Fibroblast of lung (primary cell): Measurements from ENCODE around the gene TJP3. TPM values are rescaled to one million over a fixed set of nuclear protein-coding genes. Genes with fewer than 3 reads are reported as not detected.
"Not testable (repeated sequence)": the region's sequence is repeated elsewhere in the genome, so short reads cannot be mapped to it uniquely, and the experiment has no call there.

ENCODE experiments used
- DNase-seq, 2 donors: peaks; one replicate each; pipeline versions ENCODE4 v3.0.0 to v3.0.0-alpha.2; 2010; ENCODE audit warnings: low read depth in 2 of 2
- H2AFZ ChIP-seq: 2 replicates; pipeline ENCODE4 v1.5.1; 2012; ENCODE audit warnings: low read length, control low read depth, inconsistent platforms
- H3K27ac ChIP-seq: 2 replicates; pipeline ENCODE4 v1.5.1; 2011; ENCODE audit warnings: low read length, control low read depth; ENCODE audit not compliant: insufficient read depth
- H3K27me3 ChIP-seq: 2 replicates; pipeline ENCODE4 v1.5.1; 2011; ENCODE audit warnings: mild to moderate bottlenecking, low read length; ENCODE audit not compliant: control insufficient read depth, insufficient read depth
- H3K36me3 ChIP-seq: 2 replicates; pipeline ENCODE4 v1.5.1; 2011; ENCODE audit warnings: low read length; ENCODE audit not compliant: control insufficient read depth, insufficient read depth
- H3K4me1 ChIP-seq: 2 replicates; pipeline ENCODE4 v1.5.1; 2011; ENCODE audit warnings: low read length; ENCODE audit not compliant: control insufficient read depth, insufficient read depth; ENCODE audit errors: extremely low read depth
- H3K4me2 ChIP-seq: 2 replicates; pipeline ENCODE4 v1.5.1; 2011; ENCODE audit warnings: low read length, control low read depth; ENCODE audit not compliant: insufficient read depth; ENCODE audit errors: extremely low read depth
- H3K4me3 ChIP-seq, 4 experiments: fragments of 200-600 bp in 1 of 4; sonication (generic) in 1 of 4; replicated peaks in 1 of 4; 2 replicates each; pipeline ENCODE4 v1.5.1; 2011 to 2016; ENCODE audit warnings: low read length in 4 of 4, low read depth in 3 of 4, mild to moderate bottlenecking in 3 of 4, control low read depth in 2 of 4, inconsistent platforms in 1 of 4, mixed read lengths in 1 of 4; ENCODE audit not compliant: insufficient read depth in 1 of 4; ENCODE audit errors: control extremely low read depth in 1 of 4
- H3K79me2 ChIP-seq: 2 replicates; pipeline ENCODE4 v1.5.1; 2012; ENCODE audit warnings: mild to moderate bottlenecking, low read length, inconsistent platforms; ENCODE audit not compliant: control insufficient read depth, insufficient read depth
- H3K9ac ChIP-seq: 2 replicates; pipeline ENCODE4 v1.5.1; 2011; ENCODE audit warnings: mild to moderate bottlenecking, low read length, control low read depth; ENCODE audit not compliant: insufficient read depth
- H3K9me3 ChIP-seq: 2 replicates; pipeline ENCODE4 v1.5.1; 2012; ENCODE audit warnings: low read depth, low read length; ENCODE audit not compliant: control insufficient read depth, insufficient read depth
- H4K20me1 ChIP-seq: 2 replicates; pipeline ENCODE4 v1.5.1; 2011; ENCODE audit warnings: low read length; ENCODE audit not compliant: control insufficient read depth, insufficient read depth; ENCODE audit errors: extremely low read depth
- CTCF ChIP-seq, 2 donors: IDR thresholded peaks in 1 of 2; conservative IDR thresholded peaks in 1 of 2; 1 replicate in 1 of 2; 2 replicates in 1 of 2; pipeline ENCODE4 v1.5.1; 2011 to 2012; ENCODE audit warnings: low read length in 2 of 2, control low read depth in 1 of 2, inconsistent platforms in 1 of 2, low read depth in 1 of 2, mild to moderate bottlenecking in 1 of 2
- EZH2 ChIP-seq: IDR thresholded peaks from 2 replicates; pipeline ENCODE4 v1.5.1; 2012; ENCODE audit warnings: low read length, control low read depth, mild to moderate bottlenecking; ENCODE audit errors: missing control alignments
- polyA plus RNA-seq, 2 donors: library from polyadenylated mRNA; depleted of rRNA in 1 of 2; stranded (reverse) in 1 of 2; unstranded in 1 of 2; fragments of >200 nt; gene quantifications; 2 replicates each; pipeline ENCODE4 v1.2.1, GENCODE V29; 2011 to 2012; ENCODE audit warnings: missing spikeins in 1 of 2
- total RNA-seq: library from RNA; depleted of rRNA; stranded (reverse); fragments of >200 nt; gene quantifications from 2 replicates; pipeline ENCODE4 v1.2.1, GENCODE V29; 2014

The TJP3 gene
- total and polyA plus RNA-seq, 2 donors (not counting 1 experiment from before 2014, with no cell fraction given): not detected

DNA sequence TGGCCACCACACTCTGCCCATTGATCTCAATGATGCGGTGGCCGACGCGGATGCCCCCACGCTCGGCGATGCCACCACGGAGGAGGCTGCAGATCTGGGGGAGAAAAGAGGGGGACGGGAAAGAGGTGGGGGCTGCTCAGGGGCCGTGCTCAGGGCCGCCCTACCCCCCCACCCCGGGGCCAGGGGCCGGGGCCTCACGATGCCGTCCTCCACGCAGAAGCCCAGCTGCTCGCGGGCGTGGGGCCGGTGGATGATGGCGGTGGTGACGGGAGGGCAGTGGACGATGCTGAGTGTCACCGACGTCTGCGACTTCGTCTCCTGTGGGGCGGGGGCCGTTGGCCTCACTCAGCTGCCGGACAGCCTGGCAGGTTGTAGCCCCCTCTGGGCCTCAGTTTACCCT, 43.1 kb downstream of the TJP3 start:
- Histone ChIP-seq H3K9me3 (no peaks in the 10 kb centered on the region), H3K79me2 (no peaks in the 10 kb centered on the region), H3K4me2 (no peak overlapping the region), H3K27ac (no peak overlapping the region), H3K4me3 (no peak overlapping the region), H3K36me3 (peaks cover 1% of the 10 kb centered on the region), H3K4me1 (no peaks in the 10 kb centered on the region), H3K9ac (no peak overlapping the region), H3K27me3 (no peaks in the 10 kb centered on the region), H4K20me1 (no peaks in the 10 kb centered on the region), H2AFZ (no peak overlapping the region)
- no peak for TF ChIP-seq CTCF (conservative IDR thresholded peaks at IDR 0.05 in 1 of 2, IDR thresholded peaks at IDR 0.05 in 1 of 2; ENCODE audit: low read depth in 1 of 2, low read length in 2 of 2)
- TF ChIP-seq EZH2: no peak
- no peak for DNase-seq

DNA sequence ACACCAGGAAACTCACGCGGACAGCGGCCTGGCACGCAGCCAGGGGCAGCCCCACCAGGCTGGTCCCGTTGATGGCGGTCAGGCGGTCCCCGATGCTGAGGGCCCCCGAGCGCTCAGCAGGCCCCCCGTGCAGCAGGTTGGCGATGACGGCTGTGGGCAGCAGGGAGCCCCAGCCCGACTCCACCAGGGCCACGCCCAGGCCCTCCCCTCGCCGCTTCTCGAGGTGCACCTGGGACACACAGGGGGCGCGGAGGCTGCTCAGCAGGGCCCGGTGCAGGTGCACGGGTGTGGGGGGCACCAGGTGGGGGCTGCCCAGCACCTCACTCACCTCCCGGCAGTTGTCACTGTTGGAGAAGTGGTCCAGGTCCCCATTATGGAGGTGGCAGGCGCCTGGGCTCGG, 44.3 kb downstream of the TJP3 start:
- Histone ChIP-seq H3K4me3 (no peak overlapping the region), H3K4me1 (no peaks in the 10 kb centered on the region), H3K27ac (no peak overlapping the region), H3K9me3 (no peaks in the 10 kb centered on the region), H3K79me2 (no peaks in the 10 kb centered on the region), H2AFZ (no peak overlapping the region), H3K36me3 (peaks cover 1% of the 10 kb centered on the region), H4K20me1 (no peaks in the 10 kb centered on the region), H3K4me2 (no peak overlapping the region), H3K9ac (no peak overlapping the region), H3K27me3 (no peaks in the 10 kb centered on the region)
- TF ChIP-seq EZH2 (no peak), CTCF (conservative IDR thresholded peaks at IDR 0.05 in 1 of 2, IDR thresholded peaks at IDR 0.05 in 1 of 2; ENCODE audit: low read depth in 1 of 2, low read length in 2 of 2) (no peak)
- no peak for DNase-seq

GRCh38 chr19:3753631-3754410, 45.6 kb downstream of the TJP3 start:
- Histone ChIP-seq H3K27ac (no peak overlapping the region), H3K9ac (no peak overlapping the region)

DNA sequence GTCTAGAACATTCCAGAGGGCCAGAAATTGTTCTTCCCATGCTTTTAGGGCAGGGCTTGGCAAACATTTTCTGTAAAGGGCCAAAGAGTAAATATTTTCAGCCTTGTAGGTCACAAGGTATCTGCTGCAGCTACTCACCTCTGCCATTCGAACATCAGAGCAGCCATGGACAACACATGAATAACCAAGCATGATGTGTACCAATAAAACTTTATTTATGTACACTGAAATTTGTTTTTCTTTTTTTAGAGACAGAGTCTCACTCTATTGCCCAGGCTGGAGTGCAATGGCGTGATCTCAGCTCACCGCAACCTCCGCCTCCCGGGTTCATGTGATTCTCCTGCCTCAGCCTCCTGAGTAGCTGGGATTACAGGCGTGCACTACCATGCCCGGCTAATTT, 49.5 kb downstream of the TJP3 start:
- H3K9me3 ChIP-seq, H3K36me3 ChIP-seq, H3K79me2 ChIP-seq, H4K20me1 ChIP-seq, H3K27me3 ChIP-seq, H2AFZ ChIP-seq, DNase-seq, H3K27ac ChIP-seq, H3K4me2 ChIP-seq, H3K4me1 ChIP-seq, H3K9ac ChIP-seq, H3K4me3 ChIP-seq: not testable (repeated sequence)

More at GRCh38 chr19:3753631-3754410, 45.6 kb downstream of the TJP3 start:
- H3K4me1 ChIP-seq: no peaks in the 10 kb centered on the region
- H3K9me3 ChIP-seq: no peaks in the 10 kb centered on the region
- H3K79me2 ChIP-seq: no peaks in the 10 kb centered on the region
- H3K36me3 ChIP-seq: peaks cover 3% of the 10 kb centered on the region
- no peak for DNase-seq
- no peaks in the 10 kb centered on the region for H3K27me3 ChIP-seq
- H3K4me2 ChIP-seq: no peak overlapping the region
- no peaks in the 10 kb centered on the region for H4K20me1 ChIP-seq
- no peak for TF ChIP-seq EZH2
- TF ChIP-seq CTCF (conservative IDR thresholded peaks at IDR 0.05 in 1 of 2, IDR thresholded peaks at IDR 0.05 in 1 of 2; ENCODE audit: low read depth in 1 of 2, low read length in 2 of 2): no peak
- H3K4me3 ChIP-seq: no peak overlapping the region
- H2AFZ ChIP-seq: no peak overlapping the region

DNA sequence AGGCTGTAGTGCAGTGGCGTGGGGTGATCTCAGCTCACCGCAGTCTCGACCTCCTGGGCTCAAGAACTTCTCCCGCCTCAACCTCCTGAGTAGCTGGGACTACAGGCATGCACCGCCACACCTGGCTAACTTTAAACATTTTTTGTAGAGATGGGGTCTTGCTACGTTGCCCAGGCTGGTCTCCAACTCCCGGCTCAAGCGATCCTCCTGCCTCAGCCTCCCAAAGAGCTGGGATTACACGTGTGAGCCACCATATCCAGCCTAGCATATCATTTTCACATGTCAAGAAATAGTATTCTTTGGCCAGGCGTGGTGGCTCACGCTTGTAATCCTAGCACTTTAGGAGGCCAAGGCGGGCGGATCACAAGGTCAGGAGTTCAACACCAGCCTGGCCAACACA, 50.1 kb downstream of the TJP3 start:
- not testable (repeated sequence) for H3K36me3 ChIP-seq, H3K27me3 ChIP-seq, H3K4me1 ChIP-seq, H4K20me1 ChIP-seq, H3K27ac ChIP-seq, H3K4me3 ChIP-seq, H2AFZ ChIP-seq, H3K4me2 ChIP-seq, H3K9ac ChIP-seq, H3K9me3 ChIP-seq, H3K79me2 ChIP-seq, DNase-seq
